Dedifferentiated amniotic fluid mesenchymal stem cell (primary cell): ENCODE results near the gene UTS2.

Experiments
- DNase-seq: peaks from one replicate; pipeline ENCODE4 v3.0.0-alpha.2; 2016; ENCODE audit errors: extremely low spot score

UTS2 gene

DNA sequence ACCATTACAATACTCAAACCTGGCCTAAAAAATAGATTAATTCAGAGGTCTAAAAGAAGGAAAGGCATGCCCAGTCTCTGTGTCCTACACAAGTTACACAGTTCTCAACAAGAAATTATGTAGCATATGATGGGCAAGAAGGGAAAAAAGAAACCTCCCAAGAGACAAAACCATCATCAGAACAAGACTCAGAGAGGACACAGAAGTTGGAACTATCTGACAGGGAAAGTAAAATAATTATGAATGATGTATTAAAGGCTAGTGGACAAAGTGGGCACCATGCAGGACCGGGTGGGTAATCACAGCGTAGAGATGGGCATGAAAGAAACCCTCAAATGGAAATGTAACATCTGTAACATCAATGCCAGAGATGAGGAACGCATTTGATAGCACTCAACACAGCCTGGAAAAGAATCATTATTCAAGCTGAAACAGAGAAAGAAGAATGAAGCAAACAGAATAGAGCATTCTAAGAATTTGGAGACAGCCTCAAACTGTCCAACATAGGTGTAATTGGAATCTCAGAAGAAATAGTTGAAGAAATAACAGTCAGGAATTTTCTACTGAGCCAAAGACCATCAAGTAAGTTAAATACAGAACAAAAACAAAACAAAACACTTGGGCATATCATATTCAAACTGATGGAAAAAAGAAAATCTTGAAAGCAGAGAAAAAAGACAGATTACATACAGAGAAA is 39.0 kb downstream of the UTS2 start:
- no peak for DNase-seq

DNA sequence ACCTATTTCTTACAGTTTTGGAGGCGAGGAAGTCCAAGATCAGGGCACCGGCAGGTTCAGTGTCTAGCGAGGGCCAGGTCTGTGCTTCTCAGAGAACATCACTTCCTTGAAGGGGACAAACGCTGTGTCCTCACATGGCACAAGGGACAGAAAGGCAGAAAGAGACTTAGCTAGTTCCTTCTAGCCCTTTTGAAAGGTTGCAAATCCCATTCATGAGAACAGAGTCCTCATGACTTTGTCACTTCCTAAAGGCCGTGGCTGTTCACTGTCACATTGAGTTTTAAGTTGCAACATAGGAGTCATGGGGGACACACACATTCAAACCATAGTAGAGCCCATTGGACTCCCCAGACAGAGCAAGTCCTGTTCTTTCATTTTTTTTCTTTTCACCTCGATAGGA is 41.4 kb downstream of the UTS2 start:
- no peak for DNase-seq

DNA sequence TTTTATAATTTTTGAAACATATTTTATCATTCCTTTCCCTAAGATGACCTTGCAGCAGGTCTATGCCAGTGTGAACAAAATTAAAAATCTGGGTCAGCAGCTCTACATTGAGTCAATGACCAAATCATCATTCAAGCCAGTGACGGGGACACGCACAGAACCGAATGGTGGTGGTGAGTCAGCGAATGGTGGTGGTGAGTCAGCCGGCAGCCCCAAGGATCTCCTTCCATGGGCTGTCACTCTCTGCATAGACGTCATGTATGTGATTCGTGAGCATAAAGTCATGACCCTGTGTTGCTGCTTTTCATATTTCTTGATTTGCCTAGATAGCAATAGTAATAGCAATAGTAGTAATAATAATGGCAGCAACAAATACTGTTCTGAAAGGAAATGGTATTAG is 42.5 kb downstream of the UTS2 start:
- DNase-seq: peak; percentile 20

DNA sequence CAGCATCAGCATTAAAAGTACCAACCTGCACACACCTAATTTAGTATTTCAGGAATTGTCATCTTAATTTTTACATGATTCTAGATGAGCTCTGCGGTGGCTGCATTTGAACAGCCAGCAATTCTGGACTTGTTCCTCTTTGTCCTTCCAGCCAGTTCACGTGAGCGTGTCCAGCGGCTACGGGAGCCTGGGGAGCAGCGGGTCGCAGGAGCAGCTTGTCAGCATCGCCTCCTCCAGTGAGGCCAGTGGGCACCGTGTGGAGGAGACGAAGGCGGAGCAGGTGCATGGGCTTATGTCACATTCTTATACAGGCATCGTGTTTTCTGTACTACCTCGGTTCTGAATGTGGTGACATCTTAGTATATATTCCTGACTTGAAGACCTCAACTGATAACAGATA is 43.1 kb downstream of the UTS2 start:
- DNase-seq: no peak

DNA sequence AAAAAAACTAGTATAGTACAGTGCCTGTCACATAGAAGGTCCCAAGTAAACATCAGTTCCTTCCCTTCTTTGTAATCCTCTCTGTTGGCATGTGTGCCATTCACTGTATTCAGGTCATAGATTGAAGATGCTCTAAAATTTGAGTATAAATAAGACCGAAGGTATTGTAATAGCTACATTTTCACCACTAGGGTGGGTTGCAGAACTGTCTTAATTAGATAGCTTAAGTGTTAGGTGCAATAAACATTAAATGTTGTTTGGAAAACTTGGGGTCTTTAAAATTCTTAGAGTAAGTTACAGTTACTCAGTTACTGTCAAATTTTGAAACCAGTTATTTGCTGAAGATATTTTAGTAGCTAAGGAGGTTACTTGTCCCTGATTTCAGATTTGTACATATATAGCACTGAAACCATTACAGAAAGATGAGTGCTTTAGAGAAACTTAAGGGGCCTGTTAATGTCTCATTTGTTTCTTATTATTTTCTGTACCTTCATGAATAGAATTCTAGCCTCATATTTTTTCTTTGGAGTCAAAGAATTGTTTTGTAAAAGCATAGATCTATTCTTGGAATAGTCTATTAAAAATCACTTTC is 44.5 kb downstream of the UTS2 start:
- no peak for DNase-seq

DNA sequence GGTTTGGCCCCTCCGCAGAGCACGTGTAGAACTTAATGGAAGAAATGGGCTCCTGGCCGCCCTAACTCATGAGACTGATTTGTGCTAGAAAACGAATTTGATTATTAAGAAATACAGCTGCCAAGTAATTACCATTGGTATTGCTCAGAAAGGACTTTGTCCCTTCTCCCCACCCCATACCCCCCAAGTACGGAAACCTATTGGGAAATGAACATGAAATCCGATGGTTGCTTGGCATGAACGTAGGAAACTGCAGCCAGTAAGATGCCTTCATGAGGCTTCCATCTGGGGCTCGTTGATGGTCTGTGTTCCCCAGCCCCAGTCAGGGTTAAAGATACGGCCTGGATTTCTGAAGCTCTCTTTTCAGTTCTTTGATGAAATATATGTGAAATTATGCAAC is 47.4 kb downstream of the UTS2 start:
- no peak for DNase-seq
